WI38 (cell line): ENCODE measurements around the gene NLN.
"Not testable (repeated sequence)": the region's sequence is repeated elsewhere in the genome, so short reads cannot be mapped to it uniquely, and the experiment has no call there.

Experiments used
- H3K4me3 ChIP-seq: 2 replicates; pipeline ENCODE4 v1.5.1; 2011; ENCODE audit warnings: low read depth, mild to moderate bottlenecking, control low read depth, low read length
- TF ChIP-seq, protein P1 (sequence below): IDR thresholded peaks from 2 replicates; pipeline ENCODE4 v1.5.1; 2012; ENCODE audit warnings: low read depth, mild to moderate bottlenecking, control low read depth, low read length

The NLN gene

GRCh38 chr5:65802820-65803219, 80.8 kb downstream of the NLN start:
- H3K4me3 ChIP-seq = no peak overlapping the region
- TF ChIP-seq, protein P1, sequence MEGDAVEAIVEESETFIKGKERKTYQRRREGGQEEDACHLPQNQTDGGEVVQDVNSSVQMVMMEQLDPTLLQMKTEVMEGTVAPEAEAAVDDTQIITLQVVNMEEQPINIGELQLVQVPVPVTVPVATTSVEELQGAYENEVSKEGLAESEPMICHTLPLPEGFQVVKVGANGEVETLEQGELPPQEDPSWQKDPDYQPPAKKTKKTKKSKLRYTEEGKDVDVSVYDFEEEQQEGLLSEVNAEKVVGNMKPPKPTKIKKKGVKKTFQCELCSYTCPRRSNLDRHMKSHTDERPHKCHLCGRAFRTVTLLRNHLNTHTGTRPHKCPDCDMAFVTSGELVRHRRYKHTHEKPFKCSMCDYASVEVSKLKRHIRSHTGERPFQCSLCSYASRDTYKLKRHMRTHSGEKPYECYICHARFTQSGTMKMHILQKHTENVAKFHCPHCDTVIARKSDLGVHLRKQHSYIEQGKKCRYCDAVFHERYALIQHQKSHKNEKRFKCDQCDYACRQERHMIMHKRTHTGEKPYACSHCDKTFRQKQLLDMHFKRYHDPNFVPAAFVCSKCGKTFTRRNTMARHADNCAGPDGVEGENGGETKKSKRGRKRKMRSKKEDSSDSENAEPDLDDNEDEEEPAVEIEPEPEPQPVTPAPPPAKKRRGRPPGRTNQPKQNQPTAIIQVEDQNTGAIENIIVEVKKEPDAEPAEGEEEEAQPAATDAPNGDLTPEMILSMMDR = no peak

- TF ChIP-seq, protein P1 = no peak
- H3K4me3 ChIP-seq = no peak overlapping the region
Observed at GRCh38 chr5:65803699-65804391, 81.8 kb downstream of the NLN start.

- H3K4me3 ChIP-seq = no peak overlapping the region
- TF ChIP-seq, protein P1 = no peak
Observed at GRCh38 chr5:65805089-65805488, 83.1 kb downstream of the NLN start.

DNA sequence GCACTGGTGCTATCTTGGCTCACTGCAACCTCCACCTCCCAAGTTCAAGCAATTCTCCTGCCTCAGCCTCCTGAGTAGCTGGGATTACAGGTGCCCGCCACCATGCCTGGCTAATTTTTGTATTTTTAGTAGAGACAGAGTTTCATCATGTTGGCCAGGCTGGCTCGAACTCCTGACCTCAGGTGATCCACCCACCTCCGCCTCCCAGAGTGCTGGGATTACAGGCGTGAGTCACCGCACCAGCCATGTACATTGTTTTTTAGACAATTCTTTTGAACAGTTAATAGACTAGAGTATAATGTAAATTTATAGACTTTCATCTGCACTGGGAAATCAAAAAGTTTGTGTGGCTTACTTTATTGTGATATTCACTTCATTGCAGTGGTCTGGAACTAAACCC, 85.5 kb downstream of the NLN start:
- H3K4me3 ChIP-seq = not testable (repeated sequence)

- no peak overlapping the region for H3K4me3 ChIP-seq
- TF ChIP-seq, protein P1 = no peak
Observed at GRCh38 chr5:65808251-65808741, 86.3 kb downstream of the NLN start.

DNA sequence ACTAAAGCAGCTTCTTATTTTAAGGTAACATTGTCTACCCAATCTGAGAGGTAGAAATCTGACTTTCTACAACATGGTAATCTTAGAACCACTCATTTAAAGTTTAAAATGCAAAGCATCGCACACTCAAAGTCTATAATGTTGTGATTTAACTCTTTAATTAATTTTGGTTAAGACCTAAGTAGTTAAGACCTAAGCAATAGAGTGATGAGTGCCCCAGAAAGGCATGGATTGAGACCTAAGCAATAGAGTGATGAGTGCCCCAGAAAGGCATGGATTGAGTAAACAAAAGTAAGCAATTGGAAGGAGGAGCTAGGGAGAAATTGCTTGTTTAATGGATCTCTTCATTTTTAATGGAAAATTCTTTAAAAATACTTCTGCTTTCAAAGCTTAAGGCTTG, 86.8 kb downstream of the NLN start:
- H3K4me3 ChIP-seq = no peak overlapping the region
- TF ChIP-seq, protein P1 = no peak

GRCh38 chr5:65809817-65810531, 88.0 kb downstream of the NLN start:
- TF ChIP-seq, protein P1 = no peak
- H3K4me3 ChIP-seq = no peak overlapping the region
